Fibroblast of the aortic adventitia (primary cell): ENCODE results near the gene MX2. TPM values are rescaled to one million over a fixed set of nuclear protein-coding genes. Genes with fewer than 3 reads are reported as not detected.

ENCODE experiments used
- DNase-seq: peaks from one replicate; pipeline ENCODE4 v3.0.0-alpha.2; 2010; ENCODE audit warnings: low read depth
- H3K4me3 ChIP-seq: 2 replicates; pipeline ENCODE4 v1.5.1; 2011; ENCODE audit warnings: low read depth, mild to moderate bottlenecking, control low read depth, low read length, moderate library complexity
- total RNA-seq: library from RNA; depleted of rRNA; stranded (reverse); fragments of >200 nt; gene quantifications from 2 replicates; pipeline ENCODE4 v1.2.3, GENCODE V29; 2012; ENCODE audit warnings: low replicate concordance
- TF ChIP-seq, protein P1 (sequence below): IDR thresholded peaks from 2 replicates; pipeline ENCODE4 v1.5.1; 2011; ENCODE audit warnings: mild to moderate bottlenecking, low read length, control low read depth, inconsistent platforms; ENCODE audit not compliant: insufficient read depth

Gene MX2
- total RNA-seq, 1 donor: 4.2 TPM

DNA sequence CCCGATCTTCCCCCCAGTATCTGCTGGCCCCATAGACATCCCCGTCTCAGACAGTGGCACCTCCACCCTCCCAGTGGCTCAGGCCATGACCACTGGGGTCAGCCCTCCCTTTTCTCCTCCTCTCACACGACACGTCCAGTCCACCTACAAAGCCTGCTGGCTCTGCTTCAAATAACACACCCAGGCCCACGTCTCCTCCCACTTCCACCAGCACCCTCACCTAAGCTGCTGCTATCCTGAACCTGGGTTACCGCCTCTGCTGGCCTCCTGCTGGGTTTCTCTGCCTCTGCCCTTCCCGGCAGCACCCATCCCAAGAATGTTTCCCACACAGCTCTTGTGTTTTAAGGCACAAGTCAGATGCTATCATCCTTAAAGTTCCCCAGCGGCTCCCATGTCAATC lies 26.0 kb downstream of the MX2 start:
- TF ChIP-seq, protein P1, sequence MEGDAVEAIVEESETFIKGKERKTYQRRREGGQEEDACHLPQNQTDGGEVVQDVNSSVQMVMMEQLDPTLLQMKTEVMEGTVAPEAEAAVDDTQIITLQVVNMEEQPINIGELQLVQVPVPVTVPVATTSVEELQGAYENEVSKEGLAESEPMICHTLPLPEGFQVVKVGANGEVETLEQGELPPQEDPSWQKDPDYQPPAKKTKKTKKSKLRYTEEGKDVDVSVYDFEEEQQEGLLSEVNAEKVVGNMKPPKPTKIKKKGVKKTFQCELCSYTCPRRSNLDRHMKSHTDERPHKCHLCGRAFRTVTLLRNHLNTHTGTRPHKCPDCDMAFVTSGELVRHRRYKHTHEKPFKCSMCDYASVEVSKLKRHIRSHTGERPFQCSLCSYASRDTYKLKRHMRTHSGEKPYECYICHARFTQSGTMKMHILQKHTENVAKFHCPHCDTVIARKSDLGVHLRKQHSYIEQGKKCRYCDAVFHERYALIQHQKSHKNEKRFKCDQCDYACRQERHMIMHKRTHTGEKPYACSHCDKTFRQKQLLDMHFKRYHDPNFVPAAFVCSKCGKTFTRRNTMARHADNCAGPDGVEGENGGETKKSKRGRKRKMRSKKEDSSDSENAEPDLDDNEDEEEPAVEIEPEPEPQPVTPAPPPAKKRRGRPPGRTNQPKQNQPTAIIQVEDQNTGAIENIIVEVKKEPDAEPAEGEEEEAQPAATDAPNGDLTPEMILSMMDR: no peak
- H3K4me3 ChIP-seq: no peak overlapping the region
- no peak for DNase-seq

DNA sequence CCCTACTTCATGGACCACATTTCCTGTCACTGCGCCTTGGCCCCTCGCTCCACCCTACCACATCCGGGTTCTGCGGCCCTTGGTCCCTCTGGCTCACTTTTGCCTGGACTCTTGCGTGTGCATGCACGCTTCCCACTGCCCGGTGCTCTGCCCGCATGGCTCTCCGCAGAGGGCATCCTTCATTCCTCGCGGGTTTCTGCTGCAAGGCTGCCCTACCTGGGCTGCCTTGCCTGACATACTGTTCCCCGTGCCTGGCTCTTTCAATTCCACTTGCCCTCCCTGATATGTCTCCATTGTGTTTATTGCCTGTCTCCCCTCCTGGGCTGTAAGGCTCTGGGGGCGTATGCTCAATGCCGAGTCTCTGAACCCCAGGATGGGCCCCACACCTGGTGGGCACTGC lies 26.4 kb downstream of the MX2 start:
- TF ChIP-seq, protein P1: no peak
- H3K4me3 ChIP-seq: no peak overlapping the region

DNA sequence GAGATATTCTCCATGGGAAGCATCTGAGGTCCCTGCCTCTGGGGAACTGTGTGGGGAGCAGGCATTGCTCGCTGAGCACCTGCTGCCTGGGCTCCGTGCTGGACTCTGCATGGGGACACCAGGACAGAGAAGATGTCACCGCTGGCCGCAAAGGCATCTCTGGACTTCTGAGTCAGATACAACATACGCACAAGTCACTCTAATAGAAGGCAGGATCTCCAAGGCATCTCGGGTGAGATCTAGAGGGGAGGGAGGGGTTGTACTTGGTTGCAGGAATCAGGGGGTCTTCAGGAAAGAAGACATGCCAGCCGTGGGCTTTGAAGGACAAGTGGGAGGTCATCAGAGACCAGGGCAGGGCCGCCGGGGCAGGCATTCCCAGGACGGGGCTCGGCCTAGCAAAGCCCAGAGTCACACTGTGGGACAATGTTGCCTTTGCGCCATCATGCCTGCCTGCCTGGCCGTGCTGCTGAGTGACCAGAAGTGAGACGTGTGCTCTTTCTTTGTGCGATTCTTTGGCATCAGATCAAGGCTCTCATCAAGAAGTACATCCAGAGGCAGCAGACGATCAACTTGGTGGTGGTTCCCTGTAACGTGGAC lies 28.3 kb downstream of the MX2 start:
- TF ChIP-seq, protein P1: no peak
- DNase-seq: no peak
- H3K4me3 ChIP-seq: no peak overlapping the region

More for the DNA sequence above, 26.4 kb downstream of the MX2 start:
- DNase-seq: no peak

DNA sequence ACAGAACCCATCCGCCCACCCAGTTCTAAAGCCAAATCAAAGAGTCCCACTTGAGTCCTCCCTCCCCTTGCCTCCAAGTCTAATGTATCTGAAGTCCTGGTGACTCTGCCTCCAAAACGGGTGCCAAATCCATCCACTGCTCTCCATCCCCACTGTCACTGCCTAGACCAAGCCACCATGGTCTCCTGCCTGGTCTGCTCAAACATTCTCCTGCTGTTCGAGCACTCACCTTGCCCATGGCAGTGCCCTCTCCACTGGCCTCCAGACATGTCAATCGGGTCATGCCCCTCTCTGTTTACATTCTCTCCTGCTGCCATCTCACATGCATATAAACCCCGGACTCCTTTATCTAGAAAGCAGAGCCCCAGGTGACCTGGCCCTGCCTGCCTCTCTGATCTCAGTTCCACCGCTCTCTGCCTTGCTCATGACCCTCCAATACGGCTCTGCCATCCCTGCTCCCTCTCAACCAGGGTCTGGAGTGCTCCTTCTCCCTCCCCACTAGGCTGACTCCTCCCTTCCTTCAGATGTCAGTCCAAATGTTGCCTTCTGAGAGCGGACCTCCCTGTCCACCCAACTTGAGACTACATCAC lies 32.1 kb downstream of the MX2 start:
- H3K4me3 ChIP-seq: no peak overlapping the region
- TF ChIP-seq, protein P1: no peak
- DNase-seq: no peak

DNA sequence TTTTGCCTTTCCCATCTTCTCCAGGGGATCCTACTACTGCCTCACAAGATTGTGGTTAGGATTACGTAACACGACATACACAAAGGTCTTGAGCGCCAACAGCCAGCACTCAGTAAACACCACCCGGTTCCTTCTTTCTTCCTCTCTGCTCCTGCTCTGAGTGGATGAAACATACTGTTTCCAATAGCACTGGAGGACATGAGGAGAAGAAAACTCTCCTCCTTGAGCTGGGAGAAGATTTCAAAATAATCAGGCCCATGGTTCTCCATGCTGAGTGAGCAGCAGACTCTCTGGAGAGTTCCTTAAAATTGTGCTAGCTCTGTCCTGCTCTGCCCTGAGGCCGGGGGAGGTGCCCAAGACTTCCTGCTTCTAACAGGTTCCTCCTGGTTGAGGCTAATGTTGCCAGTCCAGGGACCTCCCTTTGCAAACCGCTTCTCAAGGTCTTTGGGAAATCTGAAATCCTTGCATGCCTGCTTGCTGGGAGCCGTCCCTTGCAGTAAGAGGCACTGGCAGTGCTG lies 34.8 kb downstream of the MX2 start:
- no peak overlapping the region for H3K4me3 ChIP-seq
- TF ChIP-seq, protein P1: no peak
- DNase-seq: no peak

DNA sequence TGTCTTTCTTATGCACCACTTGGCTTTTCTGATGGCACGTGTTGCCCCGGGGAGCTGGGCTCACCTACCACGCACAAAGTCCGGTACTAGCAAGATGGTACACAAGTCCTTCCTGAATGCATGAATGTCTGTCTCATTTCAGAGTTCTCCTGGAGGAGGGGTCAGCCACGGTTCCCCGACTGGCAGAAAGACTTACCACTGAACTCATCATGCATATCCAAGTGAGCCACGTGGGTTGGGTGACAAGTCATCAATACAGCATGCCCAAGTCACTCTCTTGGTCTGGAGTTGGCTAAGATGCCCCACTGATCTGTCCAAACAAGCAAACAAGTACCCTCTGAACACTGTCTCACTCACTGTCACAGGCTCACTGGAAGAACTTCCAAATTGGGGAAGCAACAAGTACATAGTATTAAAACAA lies 35.7 kb downstream of the MX2 start:
- no peak for DNase-seq
- TF ChIP-seq, protein P1: no peak
- no peak overlapping the region for H3K4me3 ChIP-seq

DNA sequence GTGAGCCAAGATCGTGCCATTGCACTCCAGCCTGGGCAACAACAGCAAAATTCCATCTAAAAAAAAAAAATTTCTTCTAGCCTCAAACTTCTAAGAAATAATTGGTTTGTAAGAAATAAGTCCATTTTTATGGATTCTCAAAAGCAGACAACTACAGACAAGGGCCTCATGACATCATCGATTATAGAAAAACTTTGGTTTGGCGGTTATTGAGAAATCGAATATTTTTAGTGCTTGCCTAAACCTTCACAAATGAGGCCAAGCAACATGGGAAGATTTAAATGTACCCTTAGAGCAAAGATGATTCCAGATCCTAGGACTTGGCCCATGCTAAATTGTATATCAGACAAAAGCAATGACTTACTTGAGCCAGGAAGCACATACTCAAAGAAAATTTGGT lies 36.4 kb downstream of the MX2 start:
- TF ChIP-seq, protein P1: no peak
- no peak overlapping the region for H3K4me3 ChIP-seq
- DNase-seq: no peak
